Measurements from ENCODE around the gene CRTC1. TPM values are rescaled to one million over a fixed set of nuclear protein-coding genes. Genes with fewer than 3 reads are reported as not detected.

Gene CRTC1
- total and polyA plus RNA-seq, 2 of the 13 experiments (the other 11 are each of a cell fraction or from before 2014, with no cell fraction given), result 2.0 to 2.7 TPM

DNA sequence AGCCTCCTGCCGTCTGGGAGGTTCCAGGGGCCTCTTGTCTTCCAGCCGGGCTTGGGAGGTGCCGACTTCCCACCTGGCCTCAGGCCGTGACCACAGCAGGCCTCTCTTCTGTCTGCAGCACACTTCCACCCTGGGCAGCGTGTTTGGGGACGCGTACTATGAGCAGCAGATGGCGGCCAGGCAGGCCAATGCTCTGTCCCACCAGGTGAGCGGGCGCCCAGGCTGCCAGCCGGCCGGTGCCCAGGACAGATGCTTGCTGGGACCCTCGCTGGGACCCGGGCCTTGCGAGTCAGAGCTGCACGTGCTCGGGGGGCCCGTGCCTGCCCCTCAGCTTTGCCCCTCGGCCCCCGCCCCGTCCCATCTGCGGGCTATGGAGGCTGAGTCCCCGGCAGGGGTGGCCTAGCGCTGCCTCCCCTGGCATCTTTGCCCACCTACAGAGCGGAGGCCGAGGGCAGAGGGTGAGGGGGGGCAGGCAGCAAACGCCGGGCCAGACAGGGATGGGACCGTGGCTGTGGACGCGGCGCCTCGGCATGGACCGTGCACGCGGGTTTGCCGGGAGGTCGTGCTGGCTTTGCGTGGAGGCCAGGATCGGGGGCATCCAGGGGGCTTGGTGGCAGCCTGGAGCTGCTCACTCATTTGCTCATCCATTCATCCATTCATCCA lies 91.4 kb downstream of the CRTC1 start:
- TF ChIP-seq RBM22 (optimal IDR thresholded peaks at IDR 0.05; ENCODE audit: low read length) (no peak), AHR (CRISPR knock-in tag; IDR thresholded peaks at IDR 0.05) (no peak), JARID2 (CRISPR knock-in tag; IDR thresholded peaks at IDR 0.05; ENCODE audit: insufficient replicate concordance) (no peak), ZNF354B (CRISPR knock-in tag; IDR thresholded peaks at IDR 0.05) (no peak), REXO4 (CRISPR knock-in tag; IDR thresholded peaks at IDR 0.05; ENCODE audit: borderline replicate concordance) (no peak), AGO2 (optimal IDR thresholded peaks at IDR 0.05; ENCODE audit: low read depth, low read length) (peak; percentile 84), IRX3 (CRISPR knock-in tag; IDR thresholded peaks at IDR 0.05; ENCODE audit: borderline replicate concordance, low read depth) (no peak), POLR2G (IDR thresholded peaks at IDR 0.05; ENCODE audit: low read depth, low read length) (peak; percentile 33; the same call in 1 of the 2 replicates)
- TF ChIP-seq, protein P1, sequence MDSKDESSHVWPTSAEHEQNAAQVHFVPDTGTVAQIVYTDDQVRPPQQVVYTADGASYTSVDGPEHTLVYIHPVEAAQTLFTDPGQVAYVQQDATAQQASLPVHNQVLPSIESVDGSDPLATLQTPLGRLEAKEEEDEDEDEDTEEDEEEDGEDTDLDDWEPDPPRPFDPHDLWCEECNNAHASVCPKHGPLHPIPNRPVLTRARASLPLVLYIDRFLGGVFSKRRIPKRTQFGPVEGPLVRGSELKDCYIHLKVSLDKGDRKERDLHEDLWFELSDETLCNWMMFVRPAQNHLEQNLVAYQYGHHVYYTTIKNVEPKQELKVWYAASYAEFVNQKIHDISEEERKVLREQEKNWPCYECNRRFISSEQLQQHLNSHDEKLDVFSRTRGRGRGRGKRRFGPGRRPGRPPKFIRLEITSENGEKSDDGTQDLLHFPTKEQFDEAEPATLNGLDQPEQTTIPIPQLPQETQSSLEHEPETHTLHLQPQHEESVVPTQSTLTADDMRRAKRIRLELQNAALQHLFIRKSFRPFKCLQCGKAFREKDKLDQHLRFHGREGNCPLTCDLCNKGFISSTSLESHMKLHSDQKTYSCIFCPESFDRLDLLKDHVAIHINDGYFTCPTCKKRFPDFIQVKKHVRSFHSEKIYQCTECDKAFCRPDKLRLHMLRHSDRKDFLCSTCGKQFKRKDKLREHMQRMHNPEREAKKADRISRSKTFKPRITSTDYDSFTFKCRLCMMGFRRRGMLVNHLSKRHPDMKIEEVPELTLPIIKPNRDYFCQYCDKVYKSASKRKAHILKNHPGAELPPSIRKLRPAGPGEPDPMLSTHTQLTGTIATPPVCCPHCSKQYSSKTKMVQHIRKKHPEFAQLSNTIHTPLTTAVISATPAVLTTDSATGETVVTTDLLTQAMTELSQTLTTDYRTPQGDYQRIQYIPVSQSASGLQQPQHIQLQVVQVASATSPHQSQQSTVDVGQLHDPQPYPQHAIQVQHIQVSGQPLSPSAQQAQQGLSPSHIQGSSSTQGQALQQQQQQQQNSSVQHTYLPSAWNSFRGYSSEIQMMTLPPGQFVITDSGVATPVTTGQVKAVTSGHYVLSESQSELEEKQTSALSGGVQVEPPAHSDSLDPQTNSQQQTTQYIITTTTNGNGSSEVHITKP (CRISPR knock-in tag; IDR thresholded peaks at IDR 0.05; ENCODE audit: low read depth), result no peak
- 0 out of 5 replicates have a peak, but pooled peaks cover 0 to 4% of the 10 kb centered on the region in 2 experiments for H3K27me3 ChIP-seq (ENCODE audit: control insufficient read depth in 1 of 2, insufficient read depth in 2 of 2, low read length in 2 of 2)
- H3K79me2 ChIP-seq (ENCODE audit: insufficient read depth, low read length), result no peaks in the 10 kb centered on the region
- H3K4me1 ChIP-seq (ENCODE audit: insufficient read depth, low read length), result peaks cover 10% of the 10 kb centered on the region
- H3K9me3 ChIP-seq (ENCODE audit: low read length), result no peaks in the 10 kb centered on the region
- DNase-seq (ENCODE audit: low spot score) (no peak), FAIRE-seq (no peak), ATAC-seq (no peak)
- H3K4me3 ChIP-seq (replicated peaks in 1 of 3; ENCODE audit: insufficient read depth in 1 of 3, low read depth in 2 of 3, low read length in 3 of 3), result no peak overlapping the region
- H3K9ac ChIP-seq (ENCODE audit: insufficient read depth, low read depth, low read length), result no peak overlapping the region
- H2AFZ ChIP-seq (ENCODE audit: low read length), result no peak overlapping the region
- ChIA-PET POLR2A (no interaction called here), CTCF (ENCODE audit: low intra/inter-chr PET ratio, low total read pairs) (no interaction called here)
- H3K4me2 ChIP-seq (ENCODE audit: low read depth, low read length), result no peak overlapping the region
- H4K20me1 ChIP-seq (ENCODE audit: insufficient read depth, low read length), result no peaks in the 10 kb centered on the region
- no TSS peak for BruUV-seq (replicated peaks)
- no peaks in the 10 kb centered on the region for H3K36me3 ChIP-seq (replicated peaks in 1 of 2; ENCODE audit: control insufficient read depth in 1 of 2, insufficient read depth in 2 of 2, low read length in 2 of 2)
- WGBS (ENCODE audit: low lambda C conversion rate), result 89% methylated on average over 16 of the region's 40 CpGs
- H3K27ac ChIP-seq (ENCODE audit: extremely low read length, insufficient read depth, low read length), result no peak overlapping the region
- intact Hi-C loops (cut with micrococcal nuclease; ENCODE audit: unreplicated experiment), result no loop called here
- in situ Hi-C loops (cut with HindIII; ENCODE audit: extremely low pct_ligation_motif_present, low pct_unique_long_range_greater_than_20kb), result no loop called here

All from HepG2 (cell line).